Neural progenitor cell (in vitro differentiated cells): ENCODE measurements around the gene APOL3.

Experiments
- CTCF ChIP-seq: fragments of 200-600 bp; sonication (generic); IDR thresholded peaks from 2 replicates; pipeline ENCODE4 v1.5.1; 2017; ENCODE audit warnings: antibody characterized with exemption, mild to moderate bottlenecking
- EZH2 ChIP-seq: fragments of 200-600 bp; sonication (generic); IDR thresholded peaks from 2 replicates; pipeline ENCODE4 v1.6.1; 2017; ENCODE audit warnings: antibody characterized with exemption, mild to moderate bottlenecking, moderate library complexity
- EZH2phosphoT487 ChIP-seq: fragments of 200-600 bp; sonication (generic); IDR thresholded peaks from 2 replicates; pipeline ENCODE4 v1.6.1; 2017; ENCODE audit warnings: antibody characterized with exemption

GRCh38 chr22:36148411-36148810 lies 12.1 kb downstream of the APOL3 start:
- TF ChIP-seq EZH2phosphoT487 = no peak
- no peak for TF ChIP-seq CTCF
- TF ChIP-seq EZH2 = no peak
